ENCODE data around the gene GPI.

Gene GPI

DNA sequence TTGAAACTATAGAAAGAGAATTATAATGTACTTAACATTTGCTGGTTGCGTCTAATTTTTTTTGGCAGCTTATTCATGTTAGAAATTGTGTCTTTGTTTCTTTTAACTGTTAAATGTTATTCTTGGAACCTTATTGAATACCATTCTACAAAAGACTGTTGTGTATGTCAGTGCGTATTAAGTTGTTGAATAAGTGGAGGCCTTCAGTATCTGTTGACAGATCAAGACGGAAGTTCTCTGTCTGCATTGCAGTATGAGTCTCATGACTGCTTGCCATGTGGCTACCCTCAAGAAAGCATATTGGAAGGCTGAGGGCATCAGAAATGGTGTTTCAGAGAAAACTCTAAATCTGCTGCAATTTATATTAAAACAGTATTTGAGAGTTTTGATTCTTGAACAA is 71.7 kb downstream of the GPI start:
- no peak overlapping the region for H3K4me3 ChIP-seq (ENCODE audit: low read depth, low read length)
- TF ChIP-seq, protein P1, sequence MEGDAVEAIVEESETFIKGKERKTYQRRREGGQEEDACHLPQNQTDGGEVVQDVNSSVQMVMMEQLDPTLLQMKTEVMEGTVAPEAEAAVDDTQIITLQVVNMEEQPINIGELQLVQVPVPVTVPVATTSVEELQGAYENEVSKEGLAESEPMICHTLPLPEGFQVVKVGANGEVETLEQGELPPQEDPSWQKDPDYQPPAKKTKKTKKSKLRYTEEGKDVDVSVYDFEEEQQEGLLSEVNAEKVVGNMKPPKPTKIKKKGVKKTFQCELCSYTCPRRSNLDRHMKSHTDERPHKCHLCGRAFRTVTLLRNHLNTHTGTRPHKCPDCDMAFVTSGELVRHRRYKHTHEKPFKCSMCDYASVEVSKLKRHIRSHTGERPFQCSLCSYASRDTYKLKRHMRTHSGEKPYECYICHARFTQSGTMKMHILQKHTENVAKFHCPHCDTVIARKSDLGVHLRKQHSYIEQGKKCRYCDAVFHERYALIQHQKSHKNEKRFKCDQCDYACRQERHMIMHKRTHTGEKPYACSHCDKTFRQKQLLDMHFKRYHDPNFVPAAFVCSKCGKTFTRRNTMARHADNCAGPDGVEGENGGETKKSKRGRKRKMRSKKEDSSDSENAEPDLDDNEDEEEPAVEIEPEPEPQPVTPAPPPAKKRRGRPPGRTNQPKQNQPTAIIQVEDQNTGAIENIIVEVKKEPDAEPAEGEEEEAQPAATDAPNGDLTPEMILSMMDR (IDR thresholded peaks at IDR 0.05; ENCODE audit: low read depth, low read length, missing control alignments), result no peak
- in situ Hi-C loops (cut with HindIII; ENCODE audit: low sequenced_read_pairs), result no loop called here
- no peak for DNase-seq (ENCODE audit: low read depth)

DNA sequence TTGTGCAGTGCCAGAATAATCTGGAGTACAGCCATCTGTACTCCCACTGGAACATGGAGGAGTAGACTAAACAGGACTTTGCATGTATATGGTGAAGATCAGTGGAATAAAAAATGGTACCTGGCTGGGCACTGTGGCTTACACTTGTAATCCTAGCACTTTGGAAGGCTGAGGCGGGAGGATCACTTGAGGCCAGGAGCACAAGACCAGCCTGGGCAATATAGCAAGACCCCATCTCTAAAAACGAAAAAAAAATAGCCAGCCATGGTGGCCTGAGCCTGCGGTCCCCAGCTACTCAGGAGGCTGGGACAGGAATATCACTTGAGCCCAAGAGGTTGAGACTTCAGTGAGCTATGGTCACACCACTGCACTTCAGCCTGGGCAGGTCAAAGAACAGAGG is 83.2 kb downstream of the GPI start:
- DNase-seq (ENCODE audit: low read depth), result no peak
- in situ Hi-C loops (cut with HindIII; ENCODE audit: low sequenced_read_pairs), result no loop called here
- TF ChIP-seq, protein P1 (IDR thresholded peaks at IDR 0.05; ENCODE audit: low read depth, low read length, missing control alignments), result no peak
- H3K4me3 ChIP-seq (ENCODE audit: low read depth, low read length), result no peak overlapping the region

Measured in astrocyte of the cerebellum (primary cell).